GM12878 (cell line): ENCODE results near the gene KISS1R. TPM values are rescaled to one million over a fixed set of nuclear protein-coding genes. Genes with fewer than 3 reads are reported as not detected.

Experiments
- ATF7 ChIP-seq: fragments of 450-650 bp; IDR thresholded peaks from 2 replicates; pipeline ENCODE4 v1.6.1; 2016; ENCODE audit warnings: low read depth, mild to moderate bottlenecking
- BMI1 ChIP-seq: fragments of 450-650 bp; IDR thresholded peaks from 2 replicates; pipeline ENCODE4 v1.6.1; 2016; ENCODE audit warnings: mild to moderate bottlenecking, moderate library complexity, borderline replicate concordance
- CBX3 ChIP-seq: fragments of 200-600 bp; sonication (generic); IDR thresholded peaks from 2 replicates; pipeline ENCODE4 v1.6.1; 2016; ENCODE audit warnings: low read depth, borderline replicate concordance
- CHD2 ChIP-seq: IDR thresholded peaks from 2 replicates; pipeline ENCODE4 v1.6.1; 2011; ENCODE audit warnings: low read depth, low read length, improper control_type of control experiment, borderline replicate concordance
- CREB1 ChIP-seq: IDR thresholded peaks from 2 replicates; pipeline ENCODE4 v1.6.1; 2012; ENCODE audit warnings: low read depth, mild to moderate bottlenecking, inconsistent platforms
- DPF2 ChIP-seq: fragments of 450-650 bp; IDR thresholded peaks from 2 replicates; pipeline ENCODE4 v1.6.1; 2017; ENCODE audit warnings: mild to moderate bottlenecking
- ESRRA ChIP-seq: IDR thresholded peaks from 2 replicates; pipeline ENCODE4 v1.6.1; 2012; ENCODE audit warnings: mild to moderate bottlenecking, low read length, improper control_type of control experiment
- HCFC1 ChIP-seq: fragments of 150-350 bp; IDR thresholded peaks from 2 replicates; pipeline ENCODE4 v1.6.1; 2014; ENCODE audit warnings: low read length
- IKZF2 ChIP-seq, 2 experiments: fragments of 450-650 bp; IDR thresholded peaks; 2 replicates each; pipeline ENCODE4 v1.6.1; 2017; ENCODE audit warnings: mild to moderate bottlenecking in 2 of 2, moderate library complexity in 2 of 2
- NRF1 ChIP-seq: conservative IDR thresholded peaks from 2 replicates; pipeline ENCODE4 v1.6.1; 2011; ENCODE audit warnings: mild to moderate bottlenecking, low read depth, low read length, improper control_type of control experiment
- PAX5 ChIP-seq: IDR thresholded peaks from 2 replicates; pipeline ENCODE4 v1.6.1; 2011; ENCODE audit warnings: low read depth, low read length, borderline replicate concordance
- PBX3 ChIP-seq: IDR thresholded peaks from 2 replicates; pipeline ENCODE4 v1.6.1; 2011; ENCODE audit warnings: mild to moderate bottlenecking, low read depth, low read length, moderate library complexity; ENCODE audit not compliant: insufficient replicate concordance
- POLR2A ChIP-seq: IDR thresholded peaks from 2 replicates; pipeline ENCODE4 v1.6.1; 2011; ENCODE audit warnings: low read depth, mild to moderate bottlenecking, low read length
- POLR2AphosphoS2 ChIP-seq: IDR thresholded peaks from 2 replicates; pipeline ENCODE4 v1.6.1; 2011; ENCODE audit warnings: low read depth, mild to moderate bottlenecking, low read length, improper control_type of control experiment, moderate library complexity
- POU2F2 ChIP-seq: IDR thresholded peaks from 3 replicates; pipeline ENCODE4 v1.6.1; 2011; ENCODE audit warnings: low read depth, mild to moderate bottlenecking, low read length, borderline replicate concordance
- RFX5 ChIP-seq: IDR thresholded peaks from 2 replicates; pipeline ENCODE4 v1.6.1; 2011; ENCODE audit warnings: low read depth, low read length, improper control_type of control experiment
- SIN3A ChIP-seq: IDR thresholded peaks from 2 replicates; pipeline ENCODE4 v1.6.1; 2012; ENCODE audit warnings: low read depth, low read length, improper control_type of control experiment
- SKIL ChIP-seq: fragments of 450-650 bp; IDR thresholded peaks from 2 replicates; pipeline ENCODE4 v1.6.1; 2017; ENCODE audit warnings: mild to moderate bottlenecking, low read depth, inconsistent platforms; ENCODE audit not compliant: poor library complexity, severe bottlenecking
- SP1 ChIP-seq: IDR thresholded peaks from one replicate; pipeline ENCODE4 v1.6.1; 2011; ENCODE audit warnings: low read depth, low read length
- TARDBP ChIP-seq: IDR thresholded peaks from 2 replicates; pipeline ENCODE4 v1.6.1; 2016; ENCODE audit warnings: borderline replicate concordance
- TCF12 ChIP-seq: IDR thresholded peaks from 2 replicates; pipeline ENCODE4 v1.6.1; 2011; ENCODE audit warnings: low read depth, mild to moderate bottlenecking, low read length
- YBX1 ChIP-seq: fragments of 450-650 bp; IDR thresholded peaks from 2 replicates; pipeline ENCODE4 v1.6.1; 2016; ENCODE audit warnings: antibody characterized with exemption
- YY1 ChIP-seq: IDR thresholded peaks from 2 replicates; pipeline ENCODE4 v1.6.1; 2011; ENCODE audit warnings: low read depth, mild to moderate bottlenecking, low read length
- ZNF217 ChIP-seq: fragments of 450-650 bp; IDR thresholded peaks from 2 replicates; pipeline ENCODE4 v1.6.1; 2017; ENCODE audit warnings: antibody characterized with exemption, mild to moderate bottlenecking
- ZNF24 ChIP-seq: fragments of 450-650 bp; IDR thresholded peaks from 2 replicates; pipeline ENCODE4 v1.6.1; 2017; ENCODE audit warnings: antibody characterized with exemption, mild to moderate bottlenecking
- ZNF384 ChIP-seq: IDR thresholded peaks from 2 replicates; pipeline ENCODE4 v1.6.1; 2012; ENCODE audit warnings: low read depth, mild to moderate bottlenecking, low read length, improper control_type of control experiment, borderline replicate concordance
- polyA plus RNA-seq, 11 experiments: library from polyadenylated mRNA; depleted of rRNA in 4 of 11; unstranded in 6 of 11; stranded (reverse) in 5 of 11; fragments of >200 nt; fragmentation: Nextera tagmentation in 4 of 11; fragmentation: Illumina TruSeq in 1 of 11; extraction: Ambion mirVana in 4 of 11; extraction: Trizol in 1 of 11; gene quantifications; 1 replicate in 1 of 11; 2 replicates in 10 of 11; pipeline versions ENCODE4 v1.2.1 to v1.2.3, GENCODE V29; 2011 to 2016; ENCODE audit warnings: inconsistent platforms in 2 of 11, missing spikeins in 2 of 11, low read depth in 1 of 11
- total RNA-seq, 4 experiments: library from RNA; depleted of rRNA in 3 of 4; stranded (reverse); fragments of >200 nt in 3 of 4; fragmentation: Illumina TruSeq in 1 of 4; extraction: Trizol in 1 of 4; gene quantifications; 2 replicates each; pipeline versions ENCODE4 v1.2.1 to v1.2.3, GENCODE V29; 2013 to 2021
- TF ChIP-seq, protein P1 (sequence below): fragments of 450-650 bp; IDR thresholded peaks from 2 replicates; pipeline ENCODE4 v1.6.1; 2016; ENCODE audit warnings: mild to moderate bottlenecking, moderate library complexity, borderline replicate concordance

Gene KISS1R
- total and polyA plus RNA-seq, 10 of the 15 experiments (the other 5 are each of a cell fraction or from before 2014, with no cell fraction given), result 0.13 to 2.7 (median 1.4) TPM; not detected in 3

DNA sequence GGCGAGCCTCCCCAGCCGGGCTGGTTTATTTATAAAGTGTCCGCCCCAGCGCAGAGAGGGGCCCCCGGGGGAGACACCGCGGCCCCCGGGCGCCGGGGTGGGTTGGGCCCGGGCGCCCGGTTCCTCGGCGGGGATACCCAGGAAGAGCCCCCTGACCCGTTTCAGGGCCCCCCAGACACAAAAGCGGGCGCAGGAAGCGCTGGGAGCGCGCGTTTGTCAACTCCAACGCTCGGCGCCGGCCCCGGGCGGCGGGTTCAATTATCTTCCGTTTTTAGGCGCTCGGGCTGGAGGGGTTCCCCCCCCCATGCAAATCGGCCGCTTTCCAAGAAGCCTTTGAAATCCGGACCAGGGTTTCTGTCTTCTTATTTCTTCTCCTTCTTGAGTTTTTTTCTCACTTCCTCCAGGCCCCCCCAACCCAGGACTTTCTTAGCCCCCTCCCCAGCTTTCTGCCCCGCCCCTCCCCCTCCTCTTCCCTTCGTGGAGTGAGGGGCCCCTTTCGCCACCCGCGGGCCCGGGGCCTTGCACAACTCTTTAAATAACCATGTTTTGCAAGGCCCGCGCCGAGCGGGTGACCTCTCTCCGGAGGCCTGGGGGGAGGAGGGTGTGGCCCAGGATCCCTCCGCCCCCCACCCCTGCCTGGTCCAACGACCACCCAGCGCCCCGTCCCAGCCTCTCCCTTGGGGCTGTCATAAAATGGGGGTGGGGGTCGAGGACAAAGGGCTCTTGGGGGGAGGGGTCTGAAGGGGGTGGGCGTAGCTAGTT, 9.6 kb downstream of the KISS1R start (continued):
- TF ChIP-seq PBX3, result no peak
- no peak for TF ChIP-seq RFX5
- no peak for TF ChIP-seq ESRRA
- no peak for TF ChIP-seq ZNF24
- no peak for TF ChIP-seq CREB1
- TF ChIP-seq POLR2A, result peak; percentile 3; the same call in 1 of the 2 replicates
- TF ChIP-seq YY1, result 0 out of 2 replicates have a peak, but pooled peaks have one; percentile 33
- TF ChIP-seq SKIL, result no peak
- no peak for TF ChIP-seq HCFC1
- TF ChIP-seq TCF12, result no peak
- TF ChIP-seq YBX1, result no peak
- 0 out of 4 replicates have a peak, but pooled peaks of 1 of the 2 experiments have one; percentile 14 for TF ChIP-seq IKZF2 (IDR thresholded peaks at IDR 0.05)
- no peak for TF ChIP-seq CHD2
- TF ChIP-seq NRF1, result no peak
- TF ChIP-seq POLR2AphosphoS2, result no peak
- no peak for TF ChIP-seq BMI1
- TF ChIP-seq DPF2, result no peak
- no peak for TF ChIP-seq PAX5
- no peak for TF ChIP-seq ZNF217
- TF ChIP-seq SP1, result peak; percentile 33
- TF ChIP-seq, protein P1, sequence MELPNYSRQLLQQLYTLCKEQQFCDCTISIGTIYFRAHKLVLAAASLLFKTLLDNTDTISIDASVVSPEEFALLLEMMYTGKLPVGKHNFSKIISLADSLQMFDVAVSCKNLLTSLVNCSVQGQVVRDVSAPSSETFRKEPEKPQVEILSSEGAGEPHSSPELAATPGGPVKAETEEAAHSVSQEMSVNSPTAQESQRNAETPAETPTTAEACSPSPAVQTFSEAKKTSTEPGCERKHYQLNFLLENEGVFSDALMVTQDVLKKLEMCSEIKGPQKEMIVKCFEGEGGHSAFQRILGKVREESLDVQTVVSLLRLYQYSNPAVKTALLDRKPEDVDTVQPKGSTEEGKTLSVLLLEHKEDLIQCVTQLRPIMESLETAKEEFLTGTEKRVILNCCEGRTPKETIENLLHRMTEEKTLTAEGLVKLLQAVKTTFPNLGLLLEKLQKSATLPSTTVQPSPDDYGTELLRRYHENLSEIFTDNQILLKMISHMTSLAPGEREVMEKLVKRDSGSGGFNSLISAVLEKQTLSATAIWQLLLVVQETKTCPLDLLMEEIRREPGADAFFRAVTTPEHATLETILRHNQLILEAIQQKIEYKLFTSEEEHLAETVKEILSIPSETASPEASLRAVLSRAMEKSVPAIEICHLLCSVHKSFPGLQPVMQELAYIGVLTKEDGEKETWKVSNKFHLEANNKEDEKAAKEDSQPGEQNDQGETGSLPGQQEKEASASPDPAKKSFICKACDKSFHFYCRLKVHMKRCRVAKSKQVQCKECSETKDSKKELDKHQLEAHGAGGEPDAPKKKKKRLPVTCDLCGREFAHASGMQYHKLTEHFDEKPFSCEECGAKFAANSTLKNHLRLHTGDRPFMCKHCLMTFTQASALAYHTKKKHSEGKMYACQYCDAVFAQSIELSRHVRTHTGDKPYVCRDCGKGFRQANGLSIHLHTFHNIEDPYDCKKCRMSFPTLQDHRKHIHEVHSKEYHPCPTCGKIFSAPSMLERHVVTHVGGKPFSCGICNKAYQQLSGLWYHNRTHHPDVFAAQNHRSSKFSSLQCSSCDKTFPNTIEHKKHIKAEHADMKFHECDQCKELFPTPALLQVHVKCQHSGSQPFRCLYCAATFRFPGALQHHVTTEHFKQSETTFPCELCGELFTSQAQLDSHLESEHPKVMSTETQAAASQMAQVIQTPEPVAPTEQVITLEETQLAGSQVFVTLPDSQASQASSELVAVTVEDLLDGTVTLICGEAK, result no peak
- TF ChIP-seq CBX3, result no peak
- peak; percentile 36; the same call in 1 of the 2 replicates for TF ChIP-seq SIN3A
- TF ChIP-seq ATF7, result no peak
- peak; percentile 93 for TF ChIP-seq POU2F2
- no peak for TF ChIP-seq TARDBP
- no peak for TF ChIP-seq ZNF384
